ENCODE measurements around the gene LAMA2.

Gene LAMA2

GRCh38 chr6:128966934-128967333 lies 84.0 kb downstream of the LAMA2 start:
- TF ChIP-seq EP300 (IDR thresholded peaks at IDR 0.05; ENCODE audit: borderline replicate concordance) = no peak
- no peak for TF ChIP-seq USF1 (IDR thresholded peaks at IDR 0.05)
- no peak for TF ChIP-seq FOXM1 (IDR thresholded peaks at IDR 0.05; ENCODE audit: borderline replicate concordance, low read depth)
- no peak for TF ChIP-seq TAF1 (IDR thresholded peaks at IDR 0.05; ENCODE audit: low read depth)
- no peak for TF ChIP-seq TEAD4 (IDR thresholded peaks at IDR 0.05)
- TF ChIP-seq ZBTB7A (IDR thresholded peaks at IDR 0.05; ENCODE audit: low read depth) = no peak
- no peak for TF ChIP-seq CREB1 (IDR thresholded peaks at IDR 0.05; ENCODE audit: low read depth)
- TF ChIP-seq NFIC (IDR thresholded peaks at IDR 0.05) = no peak
- TF ChIP-seq, protein P1, sequence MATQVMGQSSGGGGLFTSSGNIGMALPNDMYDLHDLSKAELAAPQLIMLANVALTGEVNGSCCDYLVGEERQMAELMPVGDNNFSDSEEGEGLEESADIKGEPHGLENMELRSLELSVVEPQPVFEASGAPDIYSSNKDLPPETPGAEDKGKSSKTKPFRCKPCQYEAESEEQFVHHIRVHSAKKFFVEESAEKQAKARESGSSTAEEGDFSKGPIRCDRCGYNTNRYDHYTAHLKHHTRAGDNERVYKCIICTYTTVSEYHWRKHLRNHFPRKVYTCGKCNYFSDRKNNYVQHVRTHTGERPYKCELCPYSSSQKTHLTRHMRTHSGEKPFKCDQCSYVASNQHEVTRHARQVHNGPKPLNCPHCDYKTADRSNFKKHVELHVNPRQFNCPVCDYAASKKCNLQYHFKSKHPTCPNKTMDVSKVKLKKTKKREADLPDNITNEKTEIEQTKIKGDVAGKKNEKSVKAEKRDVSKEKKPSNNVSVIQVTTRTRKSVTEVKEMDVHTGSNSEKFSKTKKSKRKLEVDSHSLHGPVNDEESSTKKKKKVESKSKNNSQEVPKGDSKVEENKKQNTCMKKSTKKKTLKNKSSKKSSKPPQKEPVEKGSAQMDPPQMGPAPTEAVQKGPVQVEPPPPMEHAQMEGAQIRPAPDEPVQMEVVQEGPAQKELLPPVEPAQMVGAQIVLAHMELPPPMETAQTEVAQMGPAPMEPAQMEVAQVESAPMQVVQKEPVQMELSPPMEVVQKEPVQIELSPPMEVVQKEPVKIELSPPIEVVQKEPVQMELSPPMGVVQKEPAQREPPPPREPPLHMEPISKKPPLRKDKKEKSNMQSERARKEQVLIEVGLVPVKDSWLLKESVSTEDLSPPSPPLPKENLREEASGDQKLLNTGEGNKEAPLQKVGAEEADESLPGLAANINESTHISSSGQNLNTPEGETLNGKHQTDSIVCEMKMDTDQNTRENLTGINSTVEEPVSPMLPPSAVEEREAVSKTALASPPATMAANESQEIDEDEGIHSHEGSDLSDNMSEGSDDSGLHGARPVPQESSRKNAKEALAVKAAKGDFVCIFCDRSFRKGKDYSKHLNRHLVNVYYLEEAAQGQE (IDR thresholded peaks at IDR 0.05; ENCODE audit: low read depth) = no peak
- no peak for TF ChIP-seq YY1 (IDR thresholded peaks at IDR 0.05; ENCODE audit: low read depth)
- TF ChIP-seq, protein P2, sequence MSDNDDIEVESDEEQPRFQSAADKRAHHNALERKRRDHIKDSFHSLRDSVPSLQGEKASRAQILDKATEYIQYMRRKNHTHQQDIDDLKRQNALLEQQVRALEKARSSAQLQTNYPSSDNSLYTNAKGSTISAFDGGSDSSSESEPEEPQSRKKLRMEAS (IDR thresholded peaks at IDR 0.05) = no peak
- no peak for TF ChIP-seq EGR1 (IDR thresholded peaks at IDR 0.05)
- no peak for TF ChIP-seq TCF12 (IDR thresholded peaks at IDR 0.05; ENCODE audit: low read depth)
- TF ChIP-seq RAD21 (IDR thresholded peaks at IDR 0.05; ENCODE audit: low read depth) = no peak
- TF ChIP-seq CEBPB (IDR thresholded peaks at IDR 0.05) = no peak

GRCh38 chr6:128979071-128979470 lies 96.1 kb downstream of the LAMA2 start:
- TF ChIP-seq EP300 (IDR thresholded peaks at IDR 0.05; ENCODE audit: borderline replicate concordance) = no peak
- no peak for TF ChIP-seq EGR1 (IDR thresholded peaks at IDR 0.05)
- no peak for TF ChIP-seq FOXM1 (IDR thresholded peaks at IDR 0.05; ENCODE audit: borderline replicate concordance, low read depth)
- TF ChIP-seq TAF1 (IDR thresholded peaks at IDR 0.05; ENCODE audit: low read depth) = no peak
- TF ChIP-seq TEAD4 (IDR thresholded peaks at IDR 0.05) = no peak
- no peak for TF ChIP-seq CEBPB (IDR thresholded peaks at IDR 0.05)
- no peak for TF ChIP-seq CREB1 (IDR thresholded peaks at IDR 0.05; ENCODE audit: low read depth)
- no peak for TF ChIP-seq USF1 (IDR thresholded peaks at IDR 0.05)
- TF ChIP-seq, protein P1 (IDR thresholded peaks at IDR 0.05; ENCODE audit: low read depth) = no peak
- TF ChIP-seq YY1 (IDR thresholded peaks at IDR 0.05; ENCODE audit: low read depth) = no peak
- TF ChIP-seq NFIC (IDR thresholded peaks at IDR 0.05) = no peak
- TF ChIP-seq, protein P2 (IDR thresholded peaks at IDR 0.05) = no peak
- no peak for TF ChIP-seq ZBTB7A (IDR thresholded peaks at IDR 0.05; ENCODE audit: low read depth)
- TF ChIP-seq TCF12 (IDR thresholded peaks at IDR 0.05; ENCODE audit: low read depth) = no peak
- TF ChIP-seq RAD21 (IDR thresholded peaks at IDR 0.05; ENCODE audit: low read depth) = no peak

GRCh38 chr6:128981716-128982115 lies 98.8 kb downstream of the LAMA2 start:
- TF ChIP-seq CREB1 (IDR thresholded peaks at IDR 0.05; ENCODE audit: low read depth) = no peak
- TF ChIP-seq CEBPB (IDR thresholded peaks at IDR 0.05) = no peak
- no peak for TF ChIP-seq YY1 (IDR thresholded peaks at IDR 0.05; ENCODE audit: low read depth)

GRCh38 chr6:128990360-128990759 lies 107.4 kb downstream of the LAMA2 start:
- TF ChIP-seq, protein P2 (IDR thresholded peaks at IDR 0.05) = no peak
- TF ChIP-seq EGR1 (IDR thresholded peaks at IDR 0.05) = no peak
- TF ChIP-seq RAD21 (IDR thresholded peaks at IDR 0.05; ENCODE audit: low read depth) = no peak
- no peak for TF ChIP-seq TAF1 (IDR thresholded peaks at IDR 0.05; ENCODE audit: low read depth)
- TF ChIP-seq ZBTB7A (IDR thresholded peaks at IDR 0.05; ENCODE audit: low read depth) = no peak
- no peak for TF ChIP-seq EP300 (IDR thresholded peaks at IDR 0.05; ENCODE audit: borderline replicate concordance)
- no peak for TF ChIP-seq CEBPB (IDR thresholded peaks at IDR 0.05)
- TF ChIP-seq YY1 (IDR thresholded peaks at IDR 0.05; ENCODE audit: low read depth) = no peak
- no peak for TF ChIP-seq CREB1 (IDR thresholded peaks at IDR 0.05; ENCODE audit: low read depth)
- TF ChIP-seq NFIC (IDR thresholded peaks at IDR 0.05) = no peak
- no peak for TF ChIP-seq TEAD4 (IDR thresholded peaks at IDR 0.05)

DNA sequence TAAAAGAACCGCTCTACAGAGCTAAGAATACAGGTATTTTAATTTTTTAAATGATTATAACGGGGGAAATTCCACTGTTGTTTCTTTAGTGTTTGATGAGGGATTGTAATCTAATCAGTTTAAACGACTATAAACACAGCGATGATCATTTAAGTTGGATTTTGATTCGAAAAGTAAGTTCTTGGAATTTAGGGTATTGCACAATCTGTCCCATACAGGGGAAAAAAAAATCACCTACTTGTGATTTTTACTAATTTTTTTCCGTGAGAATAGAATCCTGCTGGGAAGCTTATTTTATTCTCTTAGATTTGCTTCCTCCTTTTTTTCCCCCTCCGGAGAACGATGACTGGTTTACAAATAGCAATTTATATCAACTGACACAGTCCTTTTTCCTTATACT lies 108.0 kb downstream of the LAMA2 start:
- TF ChIP-seq, protein P2 (IDR thresholded peaks at IDR 0.05) = no peak
- TF ChIP-seq TEAD4 (IDR thresholded peaks at IDR 0.05) = no peak

DNA sequence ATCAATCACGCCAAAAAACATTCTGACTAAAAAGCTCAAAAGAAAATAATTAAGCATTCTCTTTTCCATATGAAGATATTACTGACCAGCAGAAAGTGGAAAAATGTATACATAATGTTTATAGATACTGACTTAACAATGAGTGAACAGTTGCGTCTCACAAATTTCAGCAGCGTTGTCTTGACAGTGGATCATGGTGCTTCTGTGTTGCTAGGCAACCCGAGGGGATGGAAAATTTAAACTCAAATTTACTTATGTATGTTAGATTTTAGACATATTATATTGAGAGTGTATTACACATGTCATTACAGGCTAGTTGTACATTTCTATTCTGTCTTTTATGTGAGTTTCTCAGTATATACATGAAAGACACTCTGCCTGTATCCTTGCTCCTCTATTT lies 110.2 kb downstream of the LAMA2 start:
- TF ChIP-seq CEBPB (IDR thresholded peaks at IDR 0.05) (no peak), CREB1 (IDR thresholded peaks at IDR 0.05; ENCODE audit: low read depth) (no peak)
